Measurements from ENCODE around the gene CMKLR1.

DNA sequence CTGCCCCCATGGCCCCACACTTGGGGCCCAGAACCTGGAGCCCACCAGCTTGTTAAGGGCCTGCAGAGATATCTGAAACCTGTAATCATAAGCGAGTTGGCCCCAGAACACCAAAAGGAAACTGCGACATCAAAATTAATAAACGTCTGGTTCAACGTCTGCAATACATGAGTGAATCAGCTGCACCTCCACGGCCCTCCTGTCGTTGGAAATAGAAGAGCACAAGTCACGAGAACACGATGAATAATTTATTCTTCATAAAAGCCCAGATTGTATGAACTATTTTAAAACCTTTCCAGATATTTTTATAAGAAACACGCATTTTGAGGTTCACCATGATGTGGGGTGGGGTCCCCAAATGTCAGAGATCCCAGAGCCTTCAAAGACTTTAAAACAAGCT lies 9.7 kb upstream of the CMKLR1 start:
- TF ChIP-seq CTCF (IDR thresholded peaks at IDR 0.05; ENCODE audit: insufficient read depth, low read depth, low read length) (no peak), EZH2 (IDR thresholded peaks at IDR 0.05; ENCODE audit: insufficient read depth, low read length) (no peak)
